ENCODE data around the gene EXD3.

GRCh38 chr9:137295238-137295811, 127.6 kb downstream of the EXD3 start:
- TF ChIP-seq POLR2A (IDR thresholded peaks at IDR 0.05) = no peak
- TF ChIP-seq CTCF (IDR thresholded peaks at IDR 0.05) = peak in 3 of 7 experiments; percentile 33 to 92 (median 73)
- no peak for TF ChIP-seq POLR2AphosphoS5 (IDR thresholded peaks at IDR 0.05)

All from stomach (tissue), 4 donors.